Lower leg skin (tissue), 3 donors: ENCODE results near the gene ANO6.

Experiments used
- CTCF ChIP-seq, 3 donors: fragments of 450-650 bp; IDR thresholded peaks; one replicate each; pipeline ENCODE4 v1.5.1; 2016; ENCODE audit warnings: antibody characterized with exemption in 3 of 3, mild to moderate bottlenecking in 3 of 3, moderate library complexity in 2 of 3
- POLR2A ChIP-seq, 2 donors: fragments of 450-650 bp; IDR thresholded peaks; one replicate each; pipeline ENCODE4 v1.6.1; 2016 to 2017; ENCODE audit warnings: antibody characterized with exemption in 2 of 2, mild to moderate bottlenecking in 1 of 2, moderate library complexity in 1 of 2

GRCh38 chr12:45291518-45291917 lies 75.6 kb downstream of the ANO6 start:
- no peak for TF ChIP-seq CTCF (IDR thresholded peaks at IDR 0.05)
- TF ChIP-seq POLR2A (IDR thresholded peaks at IDR 0.05): no peak
